HG02938 (cell line): ENCODE measurements around the gene PCK2.
"Not testable (repeated sequence)": the region's sequence is repeated elsewhere in the genome, so short reads cannot be mapped to it uniquely, and the experiment has no call there.

Source experiments
- ATAC-seq: cut with Tn5 transposase; IDR thresholded peaks from one replicate; pipeline ENCODE4 v1.9.1; 2021; ENCODE audit warnings: mild to moderate bottlenecking, moderate library complexity; ENCODE audit not compliant: unreplicated experiment

The PCK2 gene

GRCh38 chr14:24093901-24094840 lies at the start of gene PCK2:
TSS of gene PCK2 (plus strand) at chr14:24094311. CDS start at chr14:24094406, 95 bp downstream.
- peak; percentile 41 for ATAC-seq

- not testable (repeated sequence) for ATAC-seq
Measured at GRCh38 chr14:24049002-24049401, 45.1 kb upstream of the PCK2 start.

- ATAC-seq = not testable (repeated sequence)
Measured at GRCh38 chr14:24050753-24051152, 43.4 kb upstream of the PCK2 start.

GRCh38 chr14:24051176-24051788 lies 42.8 kb upstream of the PCK2 start:
- ATAC-seq = no peak

- ATAC-seq = peak; percentile 60
Measured at GRCh38 chr14:24051789-24052655, 42.1 kb upstream of the PCK2 start, which contains the start of gene CARMIL3. TSS of gene CARMIL3 (plus strand) at chr14:24052009. CDS start at chr14:24052154, 145 bp downstream.

GRCh38 chr14:24052656-24053547 lies 41.2 kb upstream of the PCK2 start:
- no peak for ATAC-seq

GRCh38 chr14:24053548-24054323 lies 40.4 kb upstream of the PCK2 start:
- ATAC-seq = no peak

GRCh38 chr14:24054324-24054641 lies 39.8 kb upstream of the PCK2 start:
- no peak for ATAC-seq

GRCh38 chr14:24054646-24055045 lies 39.5 kb upstream of the PCK2 start:
- ATAC-seq = no peak

GRCh38 chr14:24055971-24056799 lies 37.9 kb upstream of the PCK2 start:
- ATAC-seq = no peak

- ATAC-seq = no peak
Measured at GRCh38 chr14:24056800-24057184, 37.3 kb upstream of the PCK2 start.

- no peak for ATAC-seq
Measured at GRCh38 chr14:24057271-24057670, 36.8 kb upstream of the PCK2 start.

GRCh38 chr14:24057867-24058259 lies 36.2 kb upstream of the PCK2 start:
- no peak for ATAC-seq

- ATAC-seq = no peak
Measured at GRCh38 chr14:24058260-24058950, 35.7 kb upstream of the PCK2 start.

- no peak for ATAC-seq
Measured at GRCh38 chr14:24058951-24059475, 35.1 kb upstream of the PCK2 start.

- no peak for ATAC-seq
Measured at GRCh38 chr14:24059841-24060388, 34.2 kb upstream of the PCK2 start.

GRCh38 chr14:24060443-24060842 lies 33.7 kb upstream of the PCK2 start:
- no peak for ATAC-seq
